Stimulated activated CD8-positive, alpha-beta memory T cell treated with anti-CD3 and anti-CD28 coated beads, Interleukin-15, amount 100 ng/mL, for 1 hour (primary cell): ENCODE measurements around the gene PNPLA2.

Experiments used
- DNase-seq: peaks from one replicate; pipeline ENCODE4 v3.0.0-alpha.2; 2020; ENCODE audit warnings: low read depth

Gene PNPLA2

GRCh38 chr11:860234-861104 is 41.8 kb downstream of the PNPLA2 start:
- DNase-seq, result no peak

GRCh38 chr11:861105-861479 is 42.4 kb downstream of the PNPLA2 start:
- no peak for DNase-seq

GRCh38 chr11:862081-862661 is 43.5 kb downstream of the PNPLA2 start:
- no peak for DNase-seq

DNA sequence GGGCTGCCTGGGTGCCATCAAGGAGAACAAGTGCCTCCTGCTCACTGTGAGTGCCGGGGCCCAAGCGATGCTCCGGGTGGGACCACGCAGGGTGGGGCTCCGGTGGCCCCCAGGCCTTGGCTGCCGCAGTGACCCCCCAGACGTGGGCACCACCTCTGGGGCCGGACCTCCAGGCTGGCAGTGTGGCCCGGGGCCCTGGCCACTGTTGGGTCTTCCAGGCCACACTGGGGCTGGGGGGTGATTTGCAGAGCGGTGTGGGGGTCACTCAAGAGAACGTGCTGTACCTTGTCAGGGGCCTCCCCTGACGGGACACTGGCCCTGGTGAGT is 43.9 kb downstream of the PNPLA2 start:
- DNase-seq, result no peak

GRCh38 chr11:863023-863909 is 44.6 kb downstream of the PNPLA2 start:
- no peak for DNase-seq

GRCh38 chr11:863910-864827 is 45.5 kb downstream of the PNPLA2 start:
- DNase-seq, result no peak

DNA sequence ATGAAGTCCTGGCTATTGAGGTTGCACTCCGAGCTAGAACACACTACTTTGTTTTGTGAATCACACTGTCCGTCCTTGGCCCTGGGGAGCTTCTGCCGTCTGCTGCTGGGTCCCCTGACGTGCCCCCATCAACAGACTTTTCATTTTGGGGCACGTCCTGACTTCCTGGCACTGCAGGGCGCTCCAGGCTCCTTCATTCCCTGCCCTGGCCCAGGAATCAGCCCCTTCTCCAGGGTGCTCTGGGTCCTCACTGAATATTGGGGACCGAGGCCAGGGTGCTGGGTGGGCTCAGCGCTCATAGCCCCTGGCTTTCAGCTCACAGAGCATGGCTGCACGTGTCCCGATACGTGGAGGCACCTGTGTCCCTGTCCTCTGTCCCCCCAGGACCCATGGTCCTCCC is 46.2 kb downstream of the PNPLA2 start:
- no peak for DNase-seq

- DNase-seq, result no peak
Observed at GRCh38 chr11:865462-866430, 47.0 kb downstream of the PNPLA2 start.

GRCh38 chr11:866481-866880 is 47.8 kb downstream of the PNPLA2 start:
- DNase-seq, result no peak

DNA sequence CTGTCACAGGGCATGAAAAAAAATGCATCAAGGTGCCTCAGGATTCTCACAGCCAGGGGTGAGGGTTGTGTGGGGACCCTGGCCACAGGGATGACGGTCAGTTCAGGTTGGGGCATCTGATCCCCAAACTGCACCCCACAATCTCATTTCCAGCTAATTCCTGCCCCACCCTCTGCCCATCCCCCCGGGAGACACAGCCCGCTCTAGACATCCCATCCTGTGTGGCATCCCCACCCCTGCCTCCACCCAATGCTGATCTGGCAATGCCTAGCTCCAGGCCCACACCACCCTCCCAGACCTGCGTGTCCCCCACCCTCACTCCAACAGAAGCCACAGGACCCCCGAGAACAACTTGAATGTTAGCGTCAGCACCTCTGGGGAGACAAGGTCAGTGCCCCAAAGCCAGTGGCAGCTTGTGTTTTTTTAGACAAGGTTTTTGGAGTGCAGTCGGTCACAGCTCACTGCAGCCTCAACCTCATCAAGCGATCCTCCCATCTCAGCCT is 49.2 kb downstream of the PNPLA2 start:
- DNase-seq, result no peak

DNA sequence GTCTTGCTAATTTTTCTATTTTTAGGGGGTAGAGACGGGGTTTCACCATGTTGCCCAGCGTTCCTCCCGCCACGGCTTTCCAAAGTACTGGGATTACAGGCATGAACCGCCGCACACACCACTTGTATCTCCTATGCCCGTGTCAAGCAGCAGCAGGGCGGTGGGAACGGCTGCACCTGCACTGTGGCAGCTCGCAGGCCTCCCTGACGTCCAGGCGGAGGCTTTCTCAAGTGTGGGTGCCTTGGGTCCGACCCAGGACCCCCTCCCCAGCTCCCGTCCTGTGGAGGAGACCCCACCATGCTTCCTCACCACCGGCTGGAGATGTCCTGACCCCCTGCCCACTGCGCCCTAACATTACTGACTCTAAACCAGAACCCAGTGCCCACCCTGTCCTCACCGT is 49.7 kb downstream of the PNPLA2 start:
- DNase-seq, result no peak

DNA sequence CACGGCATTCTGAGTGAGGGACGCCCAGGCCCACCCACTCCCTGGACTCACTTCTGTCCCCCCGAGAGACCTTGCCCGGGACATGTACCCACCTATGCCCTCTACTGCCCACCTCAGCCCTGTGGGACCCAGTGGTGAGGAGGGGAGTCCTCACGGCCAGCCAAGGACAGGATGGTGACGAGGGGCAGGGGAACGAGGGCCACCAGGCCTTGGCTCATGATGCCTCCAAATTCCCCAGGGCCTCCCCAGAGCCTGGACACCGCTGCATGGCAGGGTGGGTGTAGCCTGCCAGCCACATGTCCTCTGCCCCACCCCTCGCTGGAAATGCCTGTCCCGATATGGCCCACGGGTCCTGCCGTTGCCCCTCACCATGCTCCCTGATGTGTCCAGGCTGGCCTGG is 50.1 kb downstream of the PNPLA2 start:
- DNase-seq, result no peak

DNA sequence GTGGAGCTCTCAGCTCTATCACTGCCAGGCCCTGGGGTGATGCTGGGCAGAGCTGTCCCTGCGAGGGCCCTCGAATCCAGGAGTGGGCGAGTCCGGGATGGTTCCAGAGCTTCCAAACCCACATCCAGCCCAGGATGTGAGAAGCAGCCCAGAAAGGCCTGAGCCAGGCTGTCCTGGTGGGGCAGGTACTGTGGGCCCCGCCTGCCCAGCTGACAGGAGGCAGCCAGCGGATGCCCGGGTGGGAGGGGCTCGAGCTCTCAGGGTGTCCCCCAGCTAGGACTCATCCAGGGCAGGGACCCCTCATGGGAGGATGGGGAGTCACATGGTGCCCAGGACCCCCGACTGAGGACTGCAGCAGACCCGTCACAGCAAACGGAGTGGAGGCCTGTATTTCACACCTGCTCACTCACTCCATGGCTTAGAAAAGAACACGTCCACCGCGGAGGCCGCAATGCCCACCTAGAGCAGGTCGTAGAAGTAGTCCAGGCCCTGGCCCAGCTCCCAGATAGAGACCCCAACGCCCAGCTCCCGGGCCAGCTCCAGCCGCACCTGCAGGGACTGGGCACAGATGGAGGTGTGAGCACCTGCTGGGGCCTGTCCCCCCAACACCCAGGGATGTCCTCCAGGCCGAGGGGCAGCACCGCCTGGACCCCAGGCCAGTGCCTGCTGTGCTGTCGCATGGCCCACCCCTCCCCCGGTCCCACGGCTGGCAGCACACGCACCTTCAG is 50.8 kb downstream of the PNPLA2 start:
- DNase-seq, result no peak

DNA sequence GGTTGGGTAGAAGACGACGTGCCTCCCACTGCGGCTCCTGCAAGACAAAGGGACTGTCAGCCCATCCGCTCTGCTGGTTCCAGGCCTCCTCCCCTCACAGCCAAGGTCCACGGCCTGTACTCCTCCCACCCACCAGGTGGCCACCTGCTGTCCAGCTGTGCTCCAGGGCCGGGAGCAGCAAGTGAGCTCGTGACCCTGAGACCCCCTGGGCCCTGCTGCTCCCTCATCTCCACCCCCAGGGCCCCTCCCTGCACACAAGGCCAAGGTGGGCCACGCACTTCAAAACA is 51.4 kb downstream of the PNPLA2 start:
- no peak for DNase-seq

DNA sequence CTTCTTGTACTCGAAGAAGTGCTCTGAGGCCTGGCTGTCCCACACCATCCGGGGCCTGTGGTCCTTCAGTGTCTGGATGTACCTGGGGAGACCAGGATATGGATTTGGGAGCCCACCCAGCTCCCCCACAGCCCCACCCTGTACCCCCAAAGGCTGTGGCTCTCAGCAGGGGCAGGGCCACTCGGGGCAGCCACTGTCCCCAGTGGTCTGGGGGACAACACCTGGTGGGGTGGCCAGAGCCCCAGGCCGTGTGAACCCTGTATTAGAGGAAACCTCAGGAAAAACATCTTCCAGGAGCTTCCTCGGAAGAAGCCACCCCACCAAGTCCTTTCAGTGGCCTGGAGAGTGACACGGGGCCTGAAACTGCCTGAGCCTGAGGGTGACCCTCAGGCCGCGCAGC is 51.7 kb downstream of the PNPLA2 start:
- DNase-seq, result no peak

DNA sequence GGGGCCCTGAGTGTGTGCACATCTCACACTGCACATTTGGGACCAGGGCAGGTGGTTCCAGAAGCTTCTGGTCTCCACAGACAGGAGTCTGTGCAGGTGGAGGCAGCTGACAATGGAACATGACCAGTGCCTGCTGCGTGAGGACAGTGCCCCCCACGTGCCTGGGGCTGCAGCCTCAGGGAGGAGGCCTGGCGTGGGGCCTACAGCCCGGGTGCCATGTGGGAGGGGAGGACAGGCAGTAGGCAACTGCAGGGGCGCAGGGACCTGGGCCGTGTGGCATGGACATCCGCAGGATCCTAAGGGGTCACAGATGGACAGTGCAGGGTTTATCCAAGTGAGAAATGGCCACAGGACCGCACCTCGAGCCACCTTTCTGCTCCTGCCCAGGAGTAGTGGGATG is 52.8 kb downstream of the PNPLA2 start:
- DNase-seq, result no peak

DNA sequence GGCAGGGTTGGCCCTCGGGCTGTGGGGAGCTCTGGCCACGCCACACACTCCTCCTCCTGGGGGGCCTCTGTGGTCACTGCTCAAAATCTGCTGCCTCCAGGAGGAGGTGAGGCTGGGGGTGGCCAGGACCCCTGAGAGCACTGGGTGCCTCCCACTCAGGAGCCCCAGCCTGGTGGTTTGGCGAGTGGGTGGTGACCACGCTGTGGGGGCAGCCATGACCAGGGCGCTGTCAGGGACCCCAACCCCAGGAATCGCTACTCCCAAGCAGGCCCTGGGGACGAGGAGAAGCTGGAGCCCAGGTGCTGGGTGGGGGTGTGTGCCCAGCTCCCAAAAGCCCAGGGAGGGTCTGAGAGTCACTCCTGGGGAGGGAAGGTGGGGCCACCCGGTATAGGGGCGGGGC is 54.1 kb downstream of the PNPLA2 start:
- no peak for DNase-seq

GRCh38 chr11:873706-874105 is 55.0 kb downstream of the PNPLA2 start:
- no peak for DNase-seq
